Suprapubic skin (tissue), 3 donors: Measurements from ENCODE around the gene TFDP1.

Experiments
- EP300 ChIP-seq: sonication (generic); formaldehyde crosslinking; IDR thresholded peaks from one replicate; pipeline ENCODE4 v1.6.1; 2017; ENCODE audit warnings: antibody characterized with exemption
- POLR2A ChIP-seq, 2 donors: fragments of 450-650 bp; IDR thresholded peaks; one replicate each; pipeline ENCODE4 v1.6.1; 2017; ENCODE audit warnings: antibody characterized with exemption in 2 of 2, mild to moderate bottlenecking in 2 of 2, moderate library complexity in 2 of 2
- TF ChIP-seq, protein P1 (sequence below), 2 donors: fragments of 200-600 bp in 1 of 2; fragments of 450-650 bp in 1 of 2; sonication (generic) in 1 of 2; IDR thresholded peaks; one replicate each; pipeline ENCODE4 v1.5.1; 2016 to 2019; ENCODE audit warnings: antibody characterized with exemption in 2 of 2, mild to moderate bottlenecking in 1 of 2, moderate library complexity in 1 of 2

DNA sequence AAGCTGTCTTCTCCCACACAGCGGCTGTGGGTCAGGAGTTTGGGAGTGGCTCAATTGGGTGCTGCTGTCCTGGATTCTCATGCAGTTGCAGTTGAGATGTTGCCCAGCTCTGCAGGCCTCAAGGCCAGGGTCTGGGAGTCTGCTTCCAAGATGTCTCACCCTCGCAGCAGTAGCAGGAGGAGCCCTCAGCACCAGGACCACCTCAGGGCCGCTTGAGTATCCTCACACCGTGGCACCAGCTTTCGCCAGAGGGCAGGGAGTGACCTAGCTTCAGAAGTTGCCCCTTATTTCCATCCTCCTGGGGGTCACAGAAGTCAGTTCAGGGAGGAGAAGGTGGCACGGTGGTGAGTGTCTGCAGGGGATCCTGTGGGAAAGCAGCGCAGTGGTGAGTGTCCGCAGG lies 20.9 kb downstream of the TFDP1 start:
- TF ChIP-seq, protein P1, sequence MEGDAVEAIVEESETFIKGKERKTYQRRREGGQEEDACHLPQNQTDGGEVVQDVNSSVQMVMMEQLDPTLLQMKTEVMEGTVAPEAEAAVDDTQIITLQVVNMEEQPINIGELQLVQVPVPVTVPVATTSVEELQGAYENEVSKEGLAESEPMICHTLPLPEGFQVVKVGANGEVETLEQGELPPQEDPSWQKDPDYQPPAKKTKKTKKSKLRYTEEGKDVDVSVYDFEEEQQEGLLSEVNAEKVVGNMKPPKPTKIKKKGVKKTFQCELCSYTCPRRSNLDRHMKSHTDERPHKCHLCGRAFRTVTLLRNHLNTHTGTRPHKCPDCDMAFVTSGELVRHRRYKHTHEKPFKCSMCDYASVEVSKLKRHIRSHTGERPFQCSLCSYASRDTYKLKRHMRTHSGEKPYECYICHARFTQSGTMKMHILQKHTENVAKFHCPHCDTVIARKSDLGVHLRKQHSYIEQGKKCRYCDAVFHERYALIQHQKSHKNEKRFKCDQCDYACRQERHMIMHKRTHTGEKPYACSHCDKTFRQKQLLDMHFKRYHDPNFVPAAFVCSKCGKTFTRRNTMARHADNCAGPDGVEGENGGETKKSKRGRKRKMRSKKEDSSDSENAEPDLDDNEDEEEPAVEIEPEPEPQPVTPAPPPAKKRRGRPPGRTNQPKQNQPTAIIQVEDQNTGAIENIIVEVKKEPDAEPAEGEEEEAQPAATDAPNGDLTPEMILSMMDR (IDR thresholded peaks at IDR 0.05): no peak
- TF ChIP-seq EP300 (no peak), POLR2A (IDR thresholded peaks at IDR 0.05) (no peak)
